GM21619 (cell line): Measurements from ENCODE around the gene SV2C.
"Not testable (repeated sequence)": the region's sequence is repeated elsewhere in the genome, so short reads cannot be mapped to it uniquely, and the experiment has no call there.

Experiments used
- ATAC-seq: cut with Tn5 transposase; IDR thresholded peaks from one replicate; pipeline ENCODE4 v1.9.1; 2021; ENCODE audit not compliant: unreplicated experiment

The SV2C gene

GRCh38 chr5:76082772-76083554, at the start of gene SV2C:
Gene SV2C, plus strand, starts transcription at chr5:76083383. Its CDS starts 48,368 bp downstream, at chr5:76131751.
- ATAC-seq = no peak

DNA sequence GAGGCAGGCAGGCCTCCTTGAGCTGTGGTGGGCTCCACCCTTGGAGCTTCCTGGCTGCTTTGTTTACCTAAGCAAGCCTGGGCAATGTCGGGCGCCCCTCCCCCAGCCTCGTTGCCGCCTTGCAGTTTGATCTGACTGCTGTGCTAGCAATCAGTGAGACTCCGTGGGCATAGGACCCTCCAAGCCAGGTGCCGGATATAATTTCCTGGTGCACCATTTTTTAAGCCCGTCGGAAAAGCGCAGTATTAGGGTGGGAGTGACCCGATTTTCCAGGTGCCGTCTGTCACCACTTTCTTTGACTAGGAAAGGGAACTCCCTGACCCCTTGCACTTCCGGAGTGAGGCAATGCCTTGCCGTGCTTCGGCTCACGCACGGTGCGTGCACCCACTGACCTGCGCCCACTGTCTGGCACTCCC, 45.4 kb upstream of the SV2C start:
- ATAC-seq = not testable (repeated sequence)

- ATAC-seq = no peak
Observed at GRCh38 chr5:76038212-76038611, 45.0 kb upstream of the SV2C start.

DNA sequence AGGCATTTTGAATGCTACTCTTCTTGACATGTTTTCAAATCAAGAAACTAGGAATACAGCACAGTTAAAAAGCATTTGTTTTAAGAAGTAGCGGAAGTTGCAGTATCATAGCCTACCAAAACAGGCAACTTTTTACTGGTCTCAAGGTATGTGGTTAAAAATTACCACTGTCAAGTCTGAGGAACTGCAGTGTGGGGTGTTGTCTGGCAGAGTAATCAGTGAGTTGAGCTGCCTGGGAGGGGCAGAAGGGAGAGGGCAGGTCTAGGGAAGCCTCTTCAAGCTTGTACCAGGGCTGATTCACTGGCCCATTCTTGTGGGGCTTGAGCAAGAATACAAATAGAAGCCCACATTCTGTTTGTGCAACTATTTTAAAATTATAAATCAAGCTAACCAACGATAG, 42.4 kb upstream of the SV2C start:
- no peak for ATAC-seq

DNA sequence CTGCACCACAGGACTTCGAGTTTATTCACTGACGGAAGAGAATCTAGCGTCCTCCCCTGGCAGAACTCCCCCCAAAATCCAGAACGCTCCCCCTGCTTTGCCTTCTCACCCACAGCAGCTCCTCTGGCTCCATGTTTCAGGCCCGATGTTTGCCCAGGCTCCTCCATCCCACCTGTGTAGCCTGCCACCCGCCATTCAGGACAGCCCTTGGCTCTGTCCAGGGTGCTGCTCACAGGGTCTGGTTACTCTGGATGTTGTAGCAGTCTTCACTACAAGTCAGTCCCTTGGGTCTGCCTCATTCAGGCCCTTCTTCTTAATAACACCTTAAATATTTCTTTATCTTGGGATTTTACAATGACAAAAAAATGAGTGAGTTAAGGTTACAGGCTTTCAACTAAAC, 41.3 kb upstream of the SV2C start:
- no peak for ATAC-seq

DNA sequence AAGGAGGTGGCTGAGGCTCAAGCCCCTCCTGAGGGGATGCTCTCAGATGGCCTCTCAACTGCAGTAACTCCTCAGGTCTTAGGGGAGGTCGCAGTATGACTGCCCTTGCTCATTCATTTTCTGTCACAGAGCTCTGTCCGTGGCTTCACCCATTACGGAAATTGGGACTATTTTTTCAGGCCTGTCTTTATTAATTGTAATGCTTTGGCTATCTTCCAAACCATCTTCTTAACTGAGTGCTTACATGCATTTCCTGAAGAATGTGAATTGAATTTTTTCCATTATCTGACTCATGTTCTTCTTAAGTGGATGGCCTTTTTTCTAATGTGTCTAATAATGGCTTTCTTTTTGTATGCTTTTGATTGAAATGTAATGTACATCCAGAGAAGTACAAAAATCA, 36.4 kb upstream of the SV2C start:
- ATAC-seq = no peak

DNA sequence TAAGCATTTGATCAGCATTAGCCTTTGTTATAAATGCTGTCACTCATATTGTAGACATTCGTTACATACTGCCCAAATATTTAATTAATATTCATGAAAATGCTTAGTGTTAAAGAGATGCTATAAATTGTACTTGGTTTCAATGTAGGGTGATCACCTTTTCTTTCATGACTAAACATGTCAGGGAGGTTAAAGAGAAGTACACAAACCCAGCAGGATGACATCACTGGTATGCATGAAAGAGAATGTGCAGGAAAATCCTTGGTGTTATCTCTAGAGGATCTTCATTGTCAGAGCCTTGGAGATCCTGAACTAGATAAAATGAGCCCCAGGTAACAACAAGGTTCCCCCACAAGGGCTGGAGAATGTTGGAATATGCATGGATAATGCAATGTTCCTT, 33.0 kb upstream of the SV2C start:
- no peak for ATAC-seq

- no peak for ATAC-seq
Observed at GRCh38 chr5:76062502-76063041, 20.6 kb upstream of the SV2C start.

DNA sequence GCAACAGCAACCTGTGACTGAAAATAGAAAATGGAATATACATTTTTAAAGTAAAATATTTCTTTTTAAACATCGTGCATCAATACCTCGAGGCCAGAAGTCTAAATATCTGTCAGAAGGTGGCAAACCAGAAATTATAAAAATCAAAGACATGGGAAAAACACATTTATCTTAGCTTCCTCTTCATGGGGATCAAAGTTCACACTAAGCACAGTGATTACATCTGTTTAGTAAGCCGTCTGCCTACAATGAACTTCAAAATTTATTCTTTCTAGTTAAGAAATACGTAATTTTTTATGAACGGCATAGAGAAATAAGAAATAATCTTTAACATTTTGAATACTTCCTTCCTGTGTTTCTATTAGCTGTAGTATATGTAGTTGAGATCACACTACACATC, 17.9 kb upstream of the SV2C start:
- no peak for ATAC-seq

GRCh38 chr5:76069061-76069735, 14.0 kb upstream of the SV2C start:
- no peak for ATAC-seq

DNA sequence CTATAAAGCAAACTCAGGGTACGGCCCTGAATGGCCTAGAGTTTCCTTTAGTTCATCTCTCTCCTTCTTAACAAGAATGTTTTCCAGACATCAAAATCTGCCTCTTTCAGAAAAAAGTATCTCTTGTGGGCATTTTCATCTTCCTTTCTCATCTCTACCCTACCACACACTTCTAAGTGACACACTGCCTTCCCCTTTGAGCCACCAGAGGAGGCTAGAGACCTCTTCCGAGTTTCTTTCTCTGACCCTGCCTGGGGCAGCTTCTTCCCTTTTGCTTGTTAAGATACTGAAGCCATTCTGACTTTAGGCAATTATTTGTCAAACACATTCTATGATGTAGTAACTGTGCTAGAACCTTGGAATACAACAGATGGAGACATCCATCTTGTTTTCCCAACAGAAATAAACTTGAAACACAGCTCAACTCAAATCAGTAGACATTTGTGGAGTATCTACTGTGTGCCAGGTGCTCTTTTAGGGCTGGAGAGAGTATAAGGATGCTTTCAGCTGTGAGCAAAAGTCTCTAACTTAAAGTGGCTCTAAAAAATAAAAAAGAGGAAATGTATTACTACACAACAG, 8.6 kb upstream of the SV2C start:
- ATAC-seq = no peak

DNA sequence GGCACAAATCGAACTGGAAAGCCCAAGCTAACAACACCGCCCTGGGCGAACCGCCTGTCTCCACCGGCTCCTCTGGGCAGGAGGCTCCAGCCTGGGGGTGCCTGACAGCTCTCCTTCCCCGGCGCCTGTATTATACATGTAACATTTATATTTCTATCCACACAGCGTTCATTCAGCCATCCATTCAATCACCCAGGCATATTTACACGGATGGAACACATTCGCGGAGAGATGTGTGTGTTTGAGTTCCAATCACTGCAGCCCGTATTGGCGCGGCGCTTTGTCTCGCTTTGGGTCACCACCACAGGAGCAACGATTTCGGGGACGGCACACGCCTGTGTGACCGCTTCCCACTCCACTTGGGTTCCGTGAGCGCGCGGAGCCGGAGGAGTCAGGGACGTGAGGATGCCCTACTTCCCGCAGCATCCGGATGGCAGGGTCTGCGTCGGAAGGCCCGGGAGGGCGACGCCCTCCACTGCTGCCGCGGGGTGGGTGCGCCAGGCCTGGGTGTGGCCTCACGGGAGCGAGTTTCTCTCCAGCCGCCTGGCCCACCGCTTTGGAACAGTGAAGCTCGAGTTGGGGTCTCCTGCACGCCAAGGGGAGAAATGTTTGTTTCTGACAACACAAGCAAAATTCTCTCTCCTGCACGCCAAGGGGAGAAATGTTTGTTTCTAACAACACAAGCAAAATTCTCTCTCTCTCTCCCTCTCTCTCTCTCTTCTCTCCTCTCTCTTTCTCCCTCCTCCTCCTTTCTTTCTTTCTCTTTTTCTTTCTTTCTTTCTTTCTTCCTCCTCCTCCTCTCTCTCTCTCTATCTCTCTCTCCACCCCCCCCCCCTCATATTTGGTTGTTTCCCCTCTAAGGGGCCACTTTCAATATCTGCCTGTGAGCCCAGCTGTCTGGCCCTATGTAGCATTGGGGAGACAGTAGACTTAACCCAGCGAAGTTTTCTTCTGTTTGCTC, 1.1 kb upstream of the SV2C start:
- ATAC-seq = no peak

DNA sequence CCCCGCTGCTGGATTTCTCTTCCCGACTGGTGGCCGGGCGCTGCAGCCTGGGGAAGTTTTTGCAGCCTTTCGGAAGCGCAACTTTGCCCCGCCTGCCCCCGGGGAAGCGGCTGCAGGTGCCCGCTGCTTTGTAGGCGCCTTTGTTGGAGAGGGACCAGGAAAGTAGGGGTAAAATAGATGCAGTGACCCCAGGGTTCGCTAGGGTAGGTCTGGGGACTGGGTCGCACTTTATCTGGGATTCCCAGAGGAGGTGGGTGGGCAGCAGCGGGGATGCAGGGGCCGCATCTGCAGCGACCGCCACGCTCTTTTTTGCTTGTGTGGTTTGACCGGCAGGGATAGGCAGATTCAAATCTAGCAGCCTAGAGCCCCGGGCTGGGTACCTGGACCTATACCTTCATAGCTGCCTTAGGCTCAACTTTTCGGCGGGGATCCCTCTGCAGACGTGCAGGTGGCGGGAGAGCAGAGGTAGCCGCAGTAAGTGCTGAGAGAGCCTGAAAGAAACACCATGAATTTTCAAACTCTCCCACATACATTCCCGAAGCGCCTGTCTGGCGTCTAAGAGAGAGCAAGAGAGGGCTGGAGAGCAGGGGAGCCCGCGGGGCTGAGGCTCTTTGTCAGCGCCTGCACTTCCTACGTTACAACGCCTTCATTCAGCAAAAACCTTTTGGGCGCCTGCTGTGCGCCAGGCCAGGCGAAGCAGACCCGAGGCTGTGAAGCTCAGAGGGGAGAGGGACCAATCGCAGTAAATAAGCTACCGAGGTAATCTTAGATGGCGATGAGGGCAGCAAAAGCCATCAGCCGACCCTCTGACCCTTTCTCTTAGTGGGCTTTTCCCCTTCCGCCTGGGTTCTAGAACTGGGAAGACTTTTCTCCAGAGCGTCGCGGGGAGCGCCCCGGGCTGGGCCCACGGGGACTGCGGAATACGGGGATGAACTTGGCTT, 642 bp downstream of the SV2C start:
- ATAC-seq = no peak

- no peak for ATAC-seq
Observed at GRCh38 chr5:76084496-76085242, 1.5 kb downstream of the SV2C start.

DNA sequence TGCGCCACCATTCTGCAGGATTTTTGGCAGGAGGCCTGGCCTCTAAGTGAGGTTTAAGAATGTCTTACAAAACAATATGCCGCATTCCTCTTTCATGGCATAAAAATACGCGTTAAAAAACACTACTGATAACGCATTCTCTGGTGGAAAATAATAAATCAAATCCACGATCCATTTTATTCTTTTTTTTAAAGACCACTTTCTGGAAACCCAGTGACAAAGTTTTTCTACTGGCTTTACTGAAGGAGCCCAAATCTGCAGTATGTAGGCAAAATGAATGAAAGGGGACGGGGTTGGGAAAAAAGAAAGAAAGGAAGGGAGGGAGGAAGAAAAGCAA, 2.0 kb downstream of the SV2C start:
- no peak for ATAC-seq

DNA sequence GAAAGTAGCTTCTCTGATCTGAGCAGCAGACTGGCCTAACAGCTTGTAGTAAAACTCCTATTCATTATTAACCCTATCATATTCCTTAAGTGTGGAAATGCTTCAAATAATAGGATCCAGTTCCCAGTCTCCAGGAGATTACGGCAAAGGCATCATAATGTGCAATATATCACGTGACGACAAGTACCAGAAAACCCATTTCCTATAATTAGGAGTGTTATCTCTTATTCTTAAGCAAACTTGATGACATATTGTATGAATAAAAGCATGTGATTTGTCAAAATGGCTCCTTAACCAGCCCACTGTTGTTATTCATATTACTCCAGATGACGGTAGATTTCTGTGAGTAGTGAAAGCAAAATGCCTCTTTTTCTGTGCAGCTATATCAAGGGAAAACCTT, 2.9 kb downstream of the SV2C start:
- no peak for ATAC-seq

GRCh38 chr5:76089156-76089555, 6.0 kb downstream of the SV2C start:
- ATAC-seq = not testable (repeated sequence)

DNA sequence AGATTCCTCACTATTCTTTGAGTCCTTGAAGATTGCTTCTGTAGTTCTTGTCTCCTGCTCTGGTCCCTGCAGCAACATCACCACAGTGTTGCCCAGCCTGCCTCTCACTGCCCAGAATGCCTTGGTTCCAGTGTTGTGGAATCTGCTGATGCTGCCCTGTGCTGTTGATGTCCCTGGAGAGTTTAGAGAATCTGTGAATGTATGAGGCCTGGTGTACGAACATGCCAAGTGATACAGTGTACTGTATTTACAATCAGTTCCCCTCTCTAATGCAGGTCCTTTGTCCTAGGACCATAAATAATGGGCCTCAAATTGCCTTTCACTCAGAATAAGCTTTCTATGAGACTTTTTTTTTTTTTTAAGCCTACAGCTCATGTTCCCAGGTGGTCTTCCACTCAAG, 8.2 kb downstream of the SV2C start:
- ATAC-seq = no peak

DNA sequence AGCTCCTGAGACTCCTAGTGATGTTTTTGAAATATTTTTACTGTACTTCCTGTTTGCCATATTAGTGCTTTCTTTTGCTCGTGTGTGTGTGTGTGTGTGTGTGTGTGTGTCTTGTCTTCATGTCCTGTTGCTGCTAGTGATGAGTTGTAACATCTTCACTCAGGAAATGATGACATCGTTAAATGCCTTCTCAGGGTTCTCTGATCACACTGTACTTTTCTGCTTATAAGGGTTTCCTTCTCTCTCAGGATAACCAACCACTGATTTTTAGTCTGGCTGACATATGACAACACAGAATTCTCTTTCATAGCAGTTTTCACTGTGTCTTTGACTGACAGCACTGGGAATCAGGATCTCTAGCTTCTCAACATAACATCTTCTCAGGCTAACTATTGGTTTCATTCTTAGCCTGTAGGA, 16.1 kb downstream of the SV2C start:
- ATAC-seq = peak; percentile 67
